Fibroblast of the conjunctiva (primary cell): ENCODE results near the gene CLPTM1L.
"Not testable (repeated sequence)": the region's sequence is repeated elsewhere in the genome, so short reads cannot be mapped to it uniquely, and the experiment has no call there.

ENCODE experiments used
- DNase-seq: peaks from one replicate; pipeline ENCODE4 v3.0.0-alpha.2; 2010; ENCODE audit warnings: low read depth

The CLPTM1L gene

GRCh38 chr5:1380011-1380817, 35.3 kb upstream of the CLPTM1L start:
- no peak for DNase-seq

GRCh38 chr5:1378866-1379659, 34.2 kb upstream of the CLPTM1L start:
- DNase-seq = no peak

GRCh38 chr5:1378096-1378495, 33.2 kb upstream of the CLPTM1L start:
- DNase-seq = no peak

GRCh38 chr5:1376981-1377380, 32.1 kb upstream of the CLPTM1L start:
- DNase-seq = no peak

GRCh38 chr5:1375871-1376810, 31.2 kb upstream of the CLPTM1L start:
- DNase-seq = no peak

- no peak for DNase-seq
Observed at GRCh38 chr5:1374679-1375055, 29.8 kb upstream of the CLPTM1L start.

GRCh38 chr5:1374030-1374678, 29.3 kb upstream of the CLPTM1L start:
- no peak for DNase-seq

GRCh38 chr5:1371972-1372342, 27.1 kb upstream of the CLPTM1L start:
- DNase-seq = not testable (repeated sequence)

- DNase-seq = no peak
Observed at GRCh38 chr5:1371218-1371971, 26.5 kb upstream of the CLPTM1L start.

- no peak for DNase-seq
Observed at GRCh38 chr5:1370006-1370405, 25.1 kb upstream of the CLPTM1L start.

GRCh38 chr5:1368756-1369155, 23.9 kb upstream of the CLPTM1L start:
- DNase-seq = no peak

- no peak for DNase-seq
Observed at GRCh38 chr5:1368236-1368635, 23.3 kb upstream of the CLPTM1L start.

- DNase-seq = no peak
Observed at GRCh38 chr5:1367149-1367548, 22.2 kb upstream of the CLPTM1L start.

GRCh38 chr5:1366514-1366913, 21.6 kb upstream of the CLPTM1L start:
- no peak for DNase-seq

GRCh38 chr5:1364211-1364610, 19.3 kb upstream of the CLPTM1L start:
- no peak for DNase-seq

GRCh38 chr5:1363581-1363980, 18.7 kb upstream of the CLPTM1L start:
- DNase-seq = no peak

GRCh38 chr5:1363160-1363559, 18.3 kb upstream of the CLPTM1L start:
- DNase-seq = no peak

- DNase-seq = no peak
Observed at GRCh38 chr5:1362242-1363015, 17.5 kb upstream of the CLPTM1L start.

GRCh38 chr5:1360861-1361260, 16.0 kb upstream of the CLPTM1L start:
- no peak for DNase-seq

- not testable (repeated sequence) for DNase-seq
Observed at GRCh38 chr5:1360367-1360766, 15.5 kb upstream of the CLPTM1L start.
